ENCODE results near the gene LRP6.
"Not testable (repeated sequence)": the region's sequence is repeated elsewhere in the genome, so short reads cannot be mapped to it uniquely, and the experiment has no call there.

The LRP6 gene

GRCh38 chr12:12171991-12172511 lies 94.8 kb downstream of the LRP6 start:
- no peak for DNase-seq

DNA sequence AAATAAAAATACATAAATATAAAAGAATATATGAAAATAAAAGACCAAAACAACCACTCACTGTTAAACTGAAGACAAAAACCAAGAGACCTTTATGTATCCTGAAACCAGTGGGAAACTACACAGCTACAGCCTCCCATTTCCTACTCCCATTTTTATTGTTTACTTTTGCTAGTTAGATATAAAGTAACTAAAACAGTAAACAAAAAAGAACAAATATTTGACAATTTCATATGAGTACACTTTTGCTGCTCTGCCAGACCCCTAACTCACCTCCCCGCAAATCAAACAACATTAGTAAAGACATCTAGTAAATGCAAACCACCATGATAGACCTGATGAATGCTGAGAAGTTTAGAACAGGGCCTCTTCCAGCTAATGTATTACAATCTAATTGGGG lies 99.0 kb downstream of the LRP6 start:
- peak; percentile 69 for DNase-seq

GRCh38 chr12:12166751-12167150 lies 100.1 kb downstream of the LRP6 start:
- no peak for DNase-seq

DNA sequence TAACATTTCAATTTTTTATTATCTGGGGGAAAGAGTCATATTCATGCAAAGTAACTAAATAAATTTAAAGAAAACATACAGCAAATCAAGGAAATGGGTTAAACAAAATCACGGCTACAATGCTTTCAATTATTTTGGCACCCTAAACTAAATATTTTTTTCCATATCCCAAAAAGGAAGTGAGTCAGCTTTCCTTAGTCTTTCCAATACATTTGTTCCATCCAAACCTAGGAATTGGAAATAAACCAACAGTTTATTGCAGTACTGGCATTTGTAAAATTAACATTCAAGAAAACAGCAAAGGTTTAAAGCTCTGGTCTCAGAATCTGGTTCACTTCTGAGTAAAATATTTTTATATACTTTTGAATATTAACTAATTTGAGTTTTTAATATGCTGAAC lies 106.9 kb downstream of the LRP6 start:
- no peak for DNase-seq

- DNase-seq: no peak
These were observed 108.0 kb downstream of the LRP6 start for GRCh38 chr12:12158858-12159257.

DNA sequence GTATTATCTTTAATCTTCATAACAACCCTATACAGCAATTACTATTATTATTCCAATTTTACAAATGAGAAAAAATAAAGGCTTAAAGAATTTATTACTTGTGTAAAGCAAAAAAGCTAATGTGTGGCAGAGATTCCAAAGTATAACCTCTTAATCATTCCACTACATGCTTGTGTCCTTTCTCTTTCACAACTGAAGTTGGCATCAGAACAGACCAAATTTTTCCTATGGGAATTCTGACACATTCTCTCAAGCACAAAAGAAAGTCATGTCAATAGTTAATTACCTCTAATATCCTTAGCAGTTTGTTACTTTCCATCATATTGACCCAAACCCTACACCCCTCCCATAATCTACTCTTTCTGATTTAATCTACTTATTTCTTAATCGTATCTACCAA lies 109.4 kb downstream of the LRP6 start:
- no peak for DNase-seq

- DNase-seq: no peak
These were observed 110.0 kb downstream of the LRP6 start for GRCh38 chr12:12156828-12157227.

DNA sequence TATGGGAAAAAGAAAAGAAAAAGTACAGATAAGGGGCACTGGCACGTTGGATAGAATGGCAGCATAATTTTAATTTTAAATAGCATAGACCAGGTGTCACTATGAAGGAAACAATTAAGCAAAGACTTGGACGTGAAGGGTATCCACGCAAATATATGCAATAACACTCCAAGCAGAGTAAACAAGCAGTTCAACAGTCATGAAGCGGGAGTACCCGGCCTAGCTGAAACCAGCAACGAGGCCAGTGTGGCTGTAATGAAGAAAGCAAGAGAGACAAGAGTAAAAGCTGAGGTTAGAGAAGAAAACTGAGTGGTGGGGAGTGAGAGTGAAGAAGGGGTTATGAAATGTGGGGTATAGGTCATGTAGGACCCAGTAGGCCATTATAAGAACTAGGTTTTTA lies 110.7 kb downstream of the LRP6 start:
- DNase-seq: no peak

DNA sequence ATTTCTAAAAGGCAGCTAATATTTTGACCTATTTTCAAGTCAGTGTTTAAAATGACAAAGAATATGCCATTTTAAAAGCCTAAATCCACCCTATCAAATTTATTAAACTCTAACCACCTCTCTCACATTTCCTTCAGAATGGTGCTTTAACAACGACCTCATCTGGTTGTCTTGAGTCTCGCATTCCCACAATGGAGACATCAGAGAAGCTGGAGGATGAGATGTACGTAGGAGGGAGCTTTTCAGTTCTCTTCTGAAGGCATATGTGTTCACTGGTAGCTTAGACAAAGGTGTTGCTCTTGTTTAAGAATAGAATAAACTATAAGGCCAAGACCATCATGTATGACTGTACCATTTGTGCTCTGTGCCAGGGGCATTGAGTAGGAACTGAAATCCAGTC lies 113.2 kb downstream of the LRP6 start:
- no peak for DNase-seq

DNA sequence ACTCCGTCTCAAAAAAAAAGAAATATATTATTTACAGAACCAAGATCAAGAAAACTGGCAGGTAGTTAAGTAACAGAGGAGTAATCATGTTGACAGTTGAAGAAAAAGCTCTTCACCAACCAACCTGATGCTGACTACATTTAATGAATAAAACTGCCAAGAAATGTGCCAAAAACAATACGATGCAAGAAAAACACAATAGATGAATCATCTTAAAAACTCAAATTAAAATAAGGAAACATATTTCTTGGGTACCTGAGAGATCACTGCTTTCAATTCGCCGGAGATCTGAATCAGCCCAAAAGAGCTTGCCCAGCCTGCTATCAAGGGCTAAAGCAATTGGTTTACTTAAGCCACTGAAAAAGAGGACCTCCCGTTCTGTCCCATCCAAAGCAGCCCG lies 119.7 kb downstream of the LRP6 start:
- no peak for DNase-seq

DNA sequence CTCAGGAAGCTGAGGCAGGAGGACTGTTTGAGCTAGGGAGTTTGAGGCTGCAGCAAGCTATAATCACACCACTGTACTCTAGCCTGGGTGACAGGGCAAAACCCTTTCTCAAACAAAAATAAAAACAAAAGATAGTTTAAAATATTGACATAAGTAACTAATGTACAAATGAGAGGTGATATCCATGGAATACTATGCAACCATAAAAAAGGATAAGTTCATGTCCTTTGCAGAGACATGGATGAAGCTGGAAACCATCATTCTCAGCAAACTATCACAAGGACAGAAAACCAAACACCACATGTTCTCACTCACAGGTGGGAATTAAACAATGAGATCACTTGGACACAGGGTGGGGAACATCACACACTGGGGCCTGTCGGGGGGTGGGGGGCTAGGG lies 122.3 kb downstream of the LRP6 start:
- not testable (repeated sequence) for DNase-seq

DNA sequence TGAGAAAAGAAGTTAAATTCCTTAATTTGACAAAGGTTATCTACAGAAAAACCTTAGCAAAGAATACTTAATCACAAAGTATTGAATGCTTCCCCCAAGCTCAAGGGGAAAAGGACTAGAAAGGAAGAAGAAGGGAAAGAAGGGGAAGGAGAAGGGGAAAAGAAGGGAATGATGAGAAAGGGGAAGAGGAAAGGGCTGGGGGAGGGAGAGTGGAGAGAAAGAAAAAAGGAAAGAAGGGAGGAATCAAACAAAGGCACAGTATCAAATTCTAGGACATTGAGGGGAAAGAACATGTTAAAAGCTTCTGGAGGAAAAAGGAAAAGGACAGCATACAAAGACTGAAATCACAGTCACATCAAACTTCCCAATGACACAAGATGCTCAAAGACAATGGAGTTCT lies 125.8 kb downstream of the LRP6 start:
- DNase-seq: no peak

- DNase-seq: no peak
These were observed 128.4 kb downstream of the LRP6 start for GRCh38 chr12:12138203-12139154.

- no peak for DNase-seq
These were observed 133.1 kb downstream of the LRP6 start for GRCh38 chr12:12133785-12134184.

- no peak for DNase-seq
These were observed 133.6 kb downstream of the LRP6 start for GRCh38 chr12:12133259-12133658.

GRCh38 chr12:12128670-12129069 lies 138.2 kb downstream of the LRP6 start:
- DNase-seq: no peak

GRCh38 chr12:12127304-12127703 lies 139.5 kb downstream of the LRP6 start:
- no peak for DNase-seq

DNA sequence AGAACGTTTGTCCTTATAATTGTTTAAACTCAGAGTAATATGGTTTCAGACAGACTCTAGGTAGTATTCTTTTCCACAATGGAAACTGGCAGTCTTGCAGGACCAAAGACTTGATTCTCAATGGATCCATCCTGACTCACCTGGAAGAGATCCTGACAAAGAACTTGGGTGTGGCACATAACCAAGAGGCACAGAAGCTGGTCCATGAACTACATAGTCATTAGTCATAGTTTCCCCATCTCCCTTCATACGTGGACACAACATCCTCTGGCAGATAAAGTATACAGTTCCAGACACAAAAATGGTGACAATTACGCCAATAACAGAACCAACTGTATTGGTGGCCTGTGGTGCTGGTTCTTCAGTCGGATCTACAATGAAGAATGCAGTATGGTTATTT lies 140.3 kb downstream of the LRP6 start:
- no peak for DNase-seq

DNA sequence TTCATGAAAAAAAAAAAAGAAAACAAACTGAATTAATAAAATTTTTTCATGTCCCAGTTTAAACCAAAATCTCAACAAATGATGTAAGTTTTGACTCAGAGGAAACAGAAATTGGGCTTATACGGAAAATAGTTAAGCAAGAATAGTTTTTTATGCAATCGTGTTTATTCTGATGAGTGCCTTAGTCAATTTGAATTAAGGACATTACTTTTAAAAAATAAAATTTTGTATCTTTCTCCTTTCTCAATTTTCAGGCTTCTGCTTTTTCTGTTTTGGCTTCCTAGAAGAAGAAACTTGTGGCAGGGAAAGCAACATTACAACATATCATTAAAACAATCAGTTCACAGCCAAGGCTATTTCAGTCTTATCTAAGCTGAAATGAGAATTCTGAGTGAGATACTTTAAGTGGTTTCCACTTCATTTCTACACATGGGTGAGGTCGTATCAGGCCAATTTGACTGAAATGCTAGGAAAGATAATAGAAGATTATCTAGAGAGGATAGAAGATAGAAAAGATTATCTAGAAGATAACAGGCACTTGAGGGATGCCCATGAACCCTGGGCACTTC lies 143.7 kb downstream of the LRP6 start:
- no peak for DNase-seq

- no peak for DNase-seq
These were observed 145.8 kb downstream of the LRP6 start for GRCh38 chr12:12121061-12121460.

- DNase-seq: no peak
These were observed 150.2 kb downstream of the LRP6 start for GRCh38 chr12:12116677-12117076.

DNA sequence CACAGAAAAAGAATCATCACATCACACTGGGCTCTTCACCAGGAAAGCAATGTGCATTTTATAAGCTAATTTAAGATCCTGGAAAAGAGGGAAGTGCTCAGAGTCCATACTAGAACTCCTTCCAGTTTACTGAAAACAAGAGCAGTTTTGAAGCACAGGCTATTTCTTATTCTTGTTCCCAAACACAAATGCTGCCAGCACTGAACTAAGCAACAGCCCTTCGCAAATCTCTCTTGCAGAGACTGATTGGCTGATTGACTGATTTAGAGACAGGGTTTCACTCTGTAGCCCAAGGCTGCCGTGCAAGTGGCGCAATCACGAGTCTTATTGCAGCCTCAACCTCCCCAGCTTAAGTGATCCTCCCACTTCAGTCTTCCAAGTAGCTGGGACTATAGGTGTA lies 151.3 kb downstream of the LRP6 start:
- no peak for DNase-seq

GRCh38 chr12:12110923-12111555 lies 155.8 kb downstream of the LRP6 start:
- not testable (repeated sequence) for DNase-seq
